HG03045 (cell line): ENCODE results near the gene MTIF2.
A peak's percentile ranks its signal among the peaks of the same experiment; 100 is the strongest.
"Not testable (repeated sequence)": the region's sequence is repeated elsewhere in the genome, so short reads cannot be mapped to it uniquely, and the experiment has no call there.

ENCODE experiments used
- ATAC-seq: cut with Tn5 transposase; IDR thresholded peaks from one replicate; pipeline ENCODE4 v1.9.1; 2021; ENCODE audit warnings: mild to moderate bottlenecking, moderate library complexity; ENCODE audit not compliant: unreplicated experiment

The MTIF2 gene, protein sequence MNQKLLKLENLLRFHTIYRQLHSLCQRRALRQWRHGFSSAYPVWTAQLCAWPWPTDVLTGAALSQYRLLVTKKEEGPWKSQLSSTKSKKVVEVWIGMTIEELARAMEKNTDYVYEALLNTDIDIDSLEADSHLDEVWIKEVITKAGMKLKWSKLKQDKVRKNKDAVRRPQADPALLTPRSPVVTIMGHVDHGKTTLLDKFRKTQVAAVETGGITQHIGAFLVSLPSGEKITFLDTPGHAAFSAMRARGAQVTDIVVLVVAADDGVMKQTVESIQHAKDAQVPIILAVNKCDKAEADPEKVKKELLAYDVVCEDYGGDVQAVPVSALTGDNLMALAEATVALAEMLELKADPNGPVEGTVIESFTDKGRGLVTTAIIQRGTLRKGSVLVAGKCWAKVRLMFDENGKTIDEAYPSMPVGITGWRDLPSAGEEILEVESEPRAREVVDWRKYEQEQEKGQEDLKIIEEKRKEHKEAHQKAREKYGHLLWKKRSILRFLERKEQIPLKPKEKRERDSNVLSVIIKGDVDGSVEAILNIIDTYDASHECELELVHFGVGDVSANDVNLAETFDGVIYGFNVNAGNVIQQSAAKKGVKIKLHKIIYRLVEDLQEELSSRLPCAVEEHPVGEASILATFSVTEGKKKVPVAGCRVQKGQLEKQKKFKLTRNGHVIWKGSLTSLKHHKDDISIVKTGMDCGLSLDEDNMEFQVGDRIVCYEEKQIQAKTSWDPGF

DNA sequence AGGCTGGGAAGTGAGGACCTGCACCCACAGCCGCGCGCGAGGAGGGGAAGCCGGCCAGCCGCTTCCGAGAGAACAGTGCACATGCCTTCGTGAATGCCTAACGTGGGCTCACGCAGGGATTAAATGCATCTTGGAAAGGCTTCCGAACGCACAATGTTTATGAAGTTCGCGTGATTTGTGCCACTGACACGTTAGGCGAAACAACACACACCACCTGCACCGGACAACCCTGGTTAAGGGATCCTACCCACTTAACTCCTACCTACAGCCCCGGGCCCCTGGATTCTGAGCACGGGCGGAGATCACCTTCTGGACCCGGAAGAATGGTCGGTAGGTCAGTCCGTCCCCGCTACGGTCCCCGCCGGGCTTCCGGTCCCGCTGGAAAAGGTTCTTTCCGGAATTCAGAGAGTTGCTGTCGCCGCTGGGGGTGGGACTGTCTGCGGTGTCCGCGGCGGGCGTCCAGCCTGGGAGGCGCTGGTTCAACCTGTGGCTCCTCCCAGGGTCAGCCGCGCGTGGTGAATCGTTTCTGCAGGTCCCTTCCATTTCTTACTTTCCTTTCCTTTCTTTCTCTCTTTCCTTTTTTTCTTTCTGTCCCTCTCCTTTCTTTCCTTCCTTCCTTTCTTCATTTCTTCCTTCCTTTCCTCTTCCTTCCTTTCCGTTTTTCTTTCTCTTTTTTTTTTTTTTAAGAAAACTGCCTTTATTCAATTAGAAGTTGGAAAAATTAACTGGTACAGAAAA lies at the start of gene MTIF2:
Gene MTIF2 (minus strand): TSS at position 325 of the 738 bp plus-strand sequence. CDS start 5,373 bp downstream, outside the sequence.
- ATAC-seq = peak; percentile 97

DNA sequence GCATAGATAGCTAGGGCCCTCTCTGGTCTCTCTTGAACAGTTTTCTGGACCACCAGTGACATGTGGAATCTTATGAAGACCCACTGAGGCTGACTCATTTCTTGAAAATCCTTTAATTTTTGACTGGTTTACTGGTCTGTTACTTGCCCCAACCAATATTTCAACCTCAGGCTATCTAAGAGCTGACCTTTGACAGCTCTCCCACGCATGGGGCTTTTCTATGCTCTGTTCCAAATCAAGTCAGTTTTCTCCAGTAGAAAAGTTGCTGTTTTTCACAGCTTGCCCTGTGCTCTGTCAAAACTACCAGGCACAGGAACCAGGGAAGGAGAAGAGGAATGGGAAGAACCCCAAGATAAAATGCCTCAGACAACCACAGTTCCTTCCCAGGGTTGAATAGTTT lies 46.0 kb upstream of the MTIF2 start:
- ATAC-seq = no peak

DNA sequence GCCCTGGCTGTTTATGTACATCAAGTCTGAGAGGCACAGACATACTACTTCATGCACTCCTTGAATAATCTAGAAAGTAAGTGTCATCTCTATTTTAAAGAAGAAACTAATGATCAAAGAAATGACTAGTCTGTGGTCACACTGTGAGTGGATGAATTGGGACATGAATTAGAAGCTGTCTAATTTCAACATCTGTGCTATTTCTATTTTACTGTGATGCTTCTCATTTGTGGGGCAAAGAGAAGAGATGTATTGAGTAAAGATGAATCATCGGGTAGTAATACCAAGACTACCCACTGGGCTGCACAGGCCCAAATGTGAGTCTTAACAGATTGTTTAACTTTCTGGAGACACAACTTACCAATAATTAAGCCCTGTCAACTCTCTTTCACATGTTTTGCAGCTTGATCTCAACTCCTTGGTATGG lies 42.4 kb upstream of the MTIF2 start:
- peak; percentile 89 for ATAC-seq

DNA sequence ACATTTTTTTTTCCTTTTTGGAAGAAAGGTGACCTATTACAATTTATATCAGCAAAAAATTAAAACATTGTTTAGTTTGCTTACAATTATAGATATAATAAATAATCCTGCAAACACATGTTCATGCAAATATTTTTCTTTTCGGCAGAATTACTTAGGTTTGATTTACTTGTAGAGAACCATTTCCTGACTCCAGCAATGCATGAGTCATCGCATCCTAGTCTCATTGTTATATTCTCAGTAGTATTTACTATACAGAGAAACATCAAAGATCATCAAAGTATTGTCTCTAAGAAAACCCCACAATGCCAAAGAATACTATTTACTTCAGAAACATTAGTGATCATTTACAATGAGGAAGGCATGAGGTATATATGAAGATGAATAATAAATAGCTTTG lies 40.4 kb upstream of the MTIF2 start:
- no peak for ATAC-seq

DNA sequence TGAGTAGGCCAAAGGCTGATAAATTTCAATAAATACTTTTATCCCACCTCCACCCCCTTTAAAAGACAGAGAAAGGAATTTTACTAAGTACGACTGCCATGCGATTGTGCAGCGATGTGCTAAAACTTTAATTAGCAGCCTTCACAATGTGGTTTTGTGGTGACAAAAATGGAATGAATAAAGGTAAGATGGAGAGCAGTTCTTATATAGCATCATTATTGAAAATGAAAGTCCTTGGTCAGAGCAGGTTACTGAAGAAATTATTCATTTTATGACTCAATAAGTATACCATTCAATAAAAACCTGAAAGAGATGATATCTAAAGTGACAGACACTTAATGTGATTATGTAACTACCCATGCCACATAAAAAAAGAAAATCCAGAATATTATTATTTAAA lies 33.2 kb upstream of the MTIF2 start:
- ATAC-seq = peak; percentile 70

DNA sequence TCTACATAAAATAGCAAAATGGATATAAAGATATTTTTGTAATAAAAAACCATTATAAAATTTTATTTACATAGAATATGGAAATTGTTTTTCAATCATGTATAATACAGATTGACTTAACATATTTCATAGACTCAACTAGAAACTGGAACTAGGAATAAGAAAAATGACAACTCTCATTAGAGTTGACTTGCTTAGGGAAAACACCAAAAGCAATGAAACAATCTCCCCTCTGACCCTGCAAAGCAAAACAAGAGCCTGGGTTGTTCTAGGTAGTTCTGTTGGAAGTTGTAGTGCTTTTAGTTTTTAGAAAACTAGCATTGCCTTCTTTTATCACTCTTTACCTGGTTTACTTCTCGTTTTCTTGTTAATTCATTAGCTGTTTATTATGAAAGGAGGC lies 32.2 kb upstream of the MTIF2 start:
- no peak for ATAC-seq

GRCh38 chr2:55296393-55296792 lies 27.4 kb upstream of the MTIF2 start:
- ATAC-seq = no peak

GRCh38 chr2:55283083-55283482 lies 14.1 kb upstream of the MTIF2 start:
- ATAC-seq = no peak

GRCh38 chr2:55282110-55282917 lies 13.3 kb upstream of the MTIF2 start:
- ATAC-seq = peak; percentile 98

GRCh38 chr2:55280851-55281546 lies 12.0 kb upstream of the MTIF2 start:
- not testable (repeated sequence) for ATAC-seq

DNA sequence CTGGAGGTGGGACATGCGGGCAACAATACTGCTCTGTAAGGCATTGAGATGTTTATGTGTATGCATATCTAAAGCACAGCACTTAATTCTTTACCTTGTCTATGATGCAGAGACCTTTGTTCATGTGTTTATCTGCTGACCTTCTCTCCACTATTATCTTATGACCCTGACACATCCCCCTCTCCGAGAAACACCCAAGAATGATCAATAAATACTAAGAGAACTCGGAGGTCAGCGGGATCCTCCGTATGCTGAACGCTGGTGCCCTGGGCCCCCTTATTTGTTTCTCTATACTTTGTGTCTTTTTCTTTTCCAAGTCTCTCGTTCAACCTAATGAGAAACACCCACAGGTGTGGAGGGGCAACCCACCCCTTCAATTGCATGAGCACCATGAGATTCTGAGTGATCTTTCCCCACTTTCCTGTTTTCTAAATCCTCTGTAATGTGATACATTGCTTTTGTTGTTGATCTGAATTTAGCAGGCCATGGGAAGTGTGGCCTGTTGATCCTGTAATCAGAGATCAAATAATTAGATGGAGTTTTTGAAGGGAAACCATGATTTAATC lies 10.9 kb upstream of the MTIF2 start:
- not testable (repeated sequence) for ATAC-seq

DNA sequence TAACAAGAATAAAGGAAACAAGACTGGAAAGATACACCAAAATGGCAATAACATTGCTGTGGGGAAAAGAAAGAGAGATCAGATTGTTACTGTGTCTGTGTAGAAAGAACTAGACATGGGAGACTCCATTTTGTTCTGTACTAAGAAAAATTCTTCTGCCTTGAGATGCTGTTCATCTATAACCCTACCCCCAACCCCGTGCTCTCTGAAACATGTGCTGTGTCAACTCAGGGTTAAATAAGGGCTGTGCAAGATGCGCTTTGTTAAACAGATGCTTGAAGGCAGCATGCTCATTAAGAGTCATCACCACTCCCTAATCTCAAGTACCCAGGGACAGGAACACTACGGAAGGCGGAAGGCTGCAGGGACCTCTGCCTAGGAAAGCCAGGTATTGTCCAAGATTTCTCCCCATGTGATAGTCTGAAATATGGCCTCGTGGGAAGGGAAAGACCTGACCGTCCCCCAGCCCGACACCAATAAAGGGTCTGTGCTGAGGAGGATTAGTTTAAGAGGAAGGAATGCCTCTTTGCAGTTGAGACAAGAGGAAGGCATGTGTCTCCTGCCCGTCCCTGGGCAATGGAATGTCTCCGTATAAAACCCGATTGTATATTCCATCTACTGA lies 10.3 kb upstream of the MTIF2 start:
- not testable (repeated sequence) for ATAC-seq

DNA sequence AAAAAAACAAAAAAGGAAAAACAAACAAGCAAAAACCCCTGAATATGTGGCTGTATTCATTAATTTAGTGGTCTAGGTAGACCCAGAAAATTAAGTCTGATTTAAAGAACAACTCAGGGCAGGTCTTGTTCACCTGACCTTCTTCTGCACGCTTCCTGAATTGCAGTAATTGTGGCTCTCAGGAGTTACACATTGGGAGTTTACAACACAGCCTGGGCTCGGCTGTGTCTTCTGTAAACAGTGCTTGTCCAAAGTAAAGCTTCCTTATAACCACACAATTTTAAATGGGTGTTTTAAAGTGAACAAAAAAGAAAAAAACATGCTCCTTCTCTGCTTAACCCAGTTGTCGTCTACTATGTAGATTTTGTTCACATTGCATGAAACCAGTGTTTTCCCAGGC lies 8.3 kb upstream of the MTIF2 start:
- ATAC-seq = no peak

DNA sequence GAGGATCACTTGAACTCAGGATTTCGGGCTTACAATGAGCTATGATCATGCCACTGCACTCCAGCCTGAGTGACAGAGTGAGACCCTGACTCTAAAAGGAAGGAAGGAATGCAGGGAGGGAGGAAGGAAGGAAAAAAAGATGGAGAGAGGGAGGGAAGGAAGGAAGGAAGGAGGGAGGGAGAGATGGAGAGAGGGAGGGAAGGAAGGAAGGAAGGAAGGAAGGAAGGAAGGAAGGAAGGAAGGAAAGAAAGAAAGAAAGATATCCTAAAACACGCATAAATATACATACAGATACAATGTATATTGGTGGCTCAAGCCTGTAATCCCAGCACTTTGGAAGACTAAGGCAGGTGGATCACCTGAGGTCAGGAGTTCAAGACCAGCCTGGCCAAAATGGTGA lies 5.3 kb upstream of the MTIF2 start:
- ATAC-seq = not testable (repeated sequence)

DNA sequence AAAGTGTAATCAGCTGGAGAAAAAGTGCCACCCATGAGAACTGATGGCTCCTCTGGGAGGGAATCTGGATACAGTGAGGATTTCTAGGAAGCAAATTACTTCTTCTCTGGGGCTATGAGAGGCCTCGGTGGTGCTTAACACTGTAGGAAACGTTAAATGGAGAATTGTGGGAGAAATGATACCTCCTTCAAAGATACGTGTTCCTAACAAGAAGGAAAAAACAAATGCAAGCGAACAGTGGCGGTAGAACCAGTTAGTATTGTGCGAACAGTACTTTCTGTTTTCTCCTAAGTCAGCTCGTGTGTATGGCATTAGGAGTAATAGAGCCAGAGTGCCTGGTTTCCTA lies 587 bp upstream of the MTIF2 start:
- no peak for ATAC-seq

- no peak for ATAC-seq
Measured at GRCh38 chr2:55268288-55268906, 634 bp downstream of the MTIF2 start.

- ATAC-seq = not testable (repeated sequence)
Measured at GRCh38 chr2:55259586-55259985, 9.4 kb downstream of the MTIF2 start.

DNA sequence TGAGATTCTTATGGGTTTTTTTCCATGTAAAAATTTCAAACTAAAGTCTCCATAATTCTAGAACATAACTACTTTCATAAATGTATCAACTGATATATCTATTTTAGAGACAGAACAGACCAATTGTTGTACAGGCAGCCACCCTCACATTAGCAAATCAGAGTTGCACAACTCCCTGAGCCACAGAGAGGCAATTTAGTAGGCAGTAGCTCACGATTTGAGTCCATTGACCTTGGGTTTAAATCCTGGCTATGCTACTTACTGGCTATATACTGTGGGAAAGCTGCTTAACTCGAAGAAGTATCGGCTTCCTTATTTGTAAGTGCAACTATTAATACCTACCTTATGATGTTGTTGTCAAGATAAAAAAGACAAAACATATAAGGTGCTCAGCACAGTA lies 16.2 kb downstream of the MTIF2 start:
- no peak for ATAC-seq

- ATAC-seq = no peak
Measured at GRCh38 chr2:55247025-55247424, 22.0 kb downstream of the MTIF2 start.
